HG03060 (cell line): ENCODE measurements around the gene CARD19.

Experiments used
- ATAC-seq: cut with Tn5 transposase; IDR thresholded peaks from one replicate; pipeline ENCODE4 v1.9.1; 2021; ENCODE audit warnings: low read depth, moderate number of reproducible peaks; ENCODE audit not compliant: unreplicated experiment

CARD19 gene, protein sequence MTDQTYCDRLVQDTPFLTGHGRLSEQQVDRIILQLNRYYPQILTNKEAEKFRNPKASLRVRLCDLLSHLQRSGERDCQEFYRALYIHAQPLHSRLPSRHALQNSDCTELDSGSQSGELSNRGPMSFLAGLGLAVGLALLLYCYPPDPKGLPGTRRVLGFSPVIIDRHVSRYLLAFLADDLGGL

DNA sequence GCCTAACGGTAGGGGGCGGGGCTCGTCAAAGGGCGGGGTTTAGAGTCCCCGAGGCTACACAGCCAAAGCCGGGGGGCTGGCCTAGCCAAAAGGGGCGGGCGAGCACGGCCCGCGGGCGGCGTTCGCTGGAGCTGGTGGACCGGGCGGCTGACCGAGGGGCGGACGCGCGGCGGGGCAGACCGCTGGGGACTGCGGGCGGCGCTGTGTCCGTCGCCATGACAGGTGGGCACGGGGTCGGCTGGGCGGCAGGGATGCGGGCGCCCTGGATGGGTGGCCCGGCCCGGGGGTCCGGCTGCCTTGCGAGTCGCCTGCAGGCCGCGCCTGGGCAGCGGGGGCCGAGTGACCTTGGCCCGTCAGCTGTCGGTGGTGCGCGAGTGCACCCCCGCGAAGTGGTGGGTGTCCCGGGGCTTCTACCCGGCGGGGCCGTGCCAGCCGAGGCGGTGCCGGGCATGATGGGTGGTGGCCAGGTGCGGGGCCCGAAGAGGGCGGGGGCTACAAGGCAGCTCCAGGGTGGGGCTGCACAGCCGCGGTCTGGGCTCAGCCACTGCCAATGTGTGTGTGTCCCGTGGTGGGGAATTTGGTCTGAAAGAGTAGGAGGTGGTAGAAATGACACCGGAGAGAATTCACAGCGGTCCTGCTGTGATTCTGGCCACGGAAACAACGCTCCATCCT lies at the start of gene CARD19:
Gene CARD19, plus strand, starts transcription at position 87 of the 672 bp plus-strand sequence. Its CDS starts 129 bp downstream, at position 216.
- peak; percentile 8 for ATAC-seq

- no peak for ATAC-seq
These were observed 47.2 kb upstream of the CARD19 start for GRCh38 chr9:93048566-93049448.

DNA sequence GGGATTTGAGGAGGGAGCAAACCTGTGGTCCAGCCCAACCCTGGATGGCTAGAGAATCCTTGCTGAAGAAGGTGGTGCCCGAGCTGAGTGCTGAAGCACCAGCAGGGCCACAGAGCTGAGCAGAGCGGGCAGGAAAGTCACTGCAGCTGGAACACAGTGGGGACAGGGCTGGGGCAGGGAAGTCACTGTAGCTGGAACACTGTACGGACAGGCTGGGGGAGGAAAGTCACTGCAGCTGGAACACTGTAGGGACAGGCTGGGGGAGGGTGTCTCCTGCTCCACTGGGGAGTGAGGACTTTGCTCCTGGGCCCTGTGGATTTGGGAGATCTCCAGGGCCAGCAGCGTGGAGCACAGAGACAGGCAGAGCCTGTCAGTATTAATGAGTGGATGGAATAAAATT lies 46.5 kb upstream of the CARD19 start:
- no peak for ATAC-seq

- no peak for ATAC-seq
These were observed 45.8 kb upstream of the CARD19 start for GRCh38 chr9:93050231-93050630.

- no peak for ATAC-seq
These were observed 44.3 kb upstream of the CARD19 start for GRCh38 chr9:93051680-93052089.

- no peak for ATAC-seq
These were observed 43.1 kb upstream of the CARD19 start for GRCh38 chr9:93052791-93053540.

- no peak for ATAC-seq
These were observed 42.2 kb upstream of the CARD19 start for GRCh38 chr9:93053781-93054331.

DNA sequence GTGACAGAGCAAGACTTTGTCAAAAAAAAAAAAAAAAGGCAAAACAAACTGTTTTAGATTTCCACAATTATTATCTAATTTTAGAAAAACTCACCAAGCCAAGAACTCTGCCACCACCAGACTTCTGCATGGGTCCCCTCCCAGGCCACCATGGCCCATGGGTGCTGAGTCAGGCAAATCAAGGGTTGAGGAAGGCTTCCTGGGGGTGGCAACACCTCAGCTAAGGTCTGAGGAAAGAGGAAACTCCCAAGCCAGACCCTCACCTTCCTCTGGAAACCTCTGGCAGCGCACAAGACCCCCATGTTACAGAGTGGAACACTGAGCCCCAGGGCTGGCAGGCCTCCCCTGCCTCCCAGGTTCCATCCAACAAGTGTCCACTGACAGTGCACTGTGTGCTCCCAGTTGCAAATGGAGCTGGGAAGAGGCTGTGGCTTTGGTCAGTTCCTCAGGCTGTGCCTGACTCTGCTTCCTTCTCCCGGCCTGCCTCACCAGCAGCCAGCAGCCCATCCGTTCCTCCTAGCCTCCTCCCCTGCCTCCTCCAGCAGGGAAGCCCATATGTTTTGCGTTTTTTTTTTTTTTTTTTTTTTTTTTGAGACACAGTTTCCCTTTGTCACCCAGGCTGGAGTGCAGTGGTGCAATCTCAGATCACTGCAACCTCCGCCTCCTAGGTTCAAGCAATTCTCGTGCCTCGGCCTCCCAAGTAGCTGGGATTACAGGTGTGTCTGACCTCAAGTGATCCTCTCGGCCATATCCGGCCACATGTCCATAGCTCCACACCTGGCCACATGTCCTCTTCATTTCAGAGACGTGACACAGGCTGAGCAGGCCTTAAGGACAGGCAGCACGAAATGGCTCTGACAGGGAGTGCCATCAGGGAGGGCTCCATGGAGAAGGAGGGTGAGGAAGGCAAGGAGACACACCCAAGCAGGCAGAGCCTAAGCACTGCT lies 41.0 kb upstream of the CARD19 start:
- ATAC-seq, result no peak

GRCh38 chr9:93057042-93057702 lies 38.8 kb upstream of the CARD19 start:
- ATAC-seq, result no peak

GRCh38 chr9:93057703-93058354 lies 38.2 kb upstream of the CARD19 start:
- ATAC-seq, result no peak

DNA sequence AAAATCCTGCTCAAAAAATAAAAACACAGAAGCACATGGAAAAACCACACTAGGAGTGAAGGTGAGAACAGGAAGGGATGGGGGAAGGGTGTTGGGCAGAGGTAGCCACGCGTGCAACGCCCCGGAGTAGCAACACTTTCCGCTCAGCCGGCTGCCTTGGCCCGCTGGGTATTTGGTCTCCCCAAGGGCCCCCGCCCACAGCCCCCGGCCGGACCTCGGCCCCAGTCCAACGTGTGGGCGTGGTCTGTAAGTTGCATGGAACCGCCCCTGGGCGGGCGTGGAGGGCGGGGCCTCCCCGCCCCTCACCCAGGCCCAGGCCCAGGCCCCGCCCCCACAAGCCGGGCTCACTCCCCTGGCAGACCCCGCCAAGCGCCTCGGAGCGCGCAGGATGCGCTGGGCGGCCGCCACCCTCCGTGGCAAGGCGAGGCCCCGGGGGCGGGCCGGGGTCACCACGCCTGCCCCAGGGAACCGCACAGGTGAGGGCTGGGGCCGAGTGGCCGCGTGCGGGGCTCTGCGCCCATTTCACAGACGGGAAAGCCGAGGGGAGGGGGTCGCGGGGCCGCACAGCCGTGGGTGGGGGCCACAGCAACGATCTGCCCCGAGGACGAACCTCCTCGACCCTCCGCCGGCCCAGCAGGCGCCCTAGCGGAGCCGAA lies 37.5 kb upstream of the CARD19 start, which contains the start of gene SUSD3:
Gene SUSD3, plus strand, starts transcription at position 347 of the 656 bp plus-strand sequence. Its CDS starts 42 bp downstream, at position 389.
- no peak for ATAC-seq

DNA sequence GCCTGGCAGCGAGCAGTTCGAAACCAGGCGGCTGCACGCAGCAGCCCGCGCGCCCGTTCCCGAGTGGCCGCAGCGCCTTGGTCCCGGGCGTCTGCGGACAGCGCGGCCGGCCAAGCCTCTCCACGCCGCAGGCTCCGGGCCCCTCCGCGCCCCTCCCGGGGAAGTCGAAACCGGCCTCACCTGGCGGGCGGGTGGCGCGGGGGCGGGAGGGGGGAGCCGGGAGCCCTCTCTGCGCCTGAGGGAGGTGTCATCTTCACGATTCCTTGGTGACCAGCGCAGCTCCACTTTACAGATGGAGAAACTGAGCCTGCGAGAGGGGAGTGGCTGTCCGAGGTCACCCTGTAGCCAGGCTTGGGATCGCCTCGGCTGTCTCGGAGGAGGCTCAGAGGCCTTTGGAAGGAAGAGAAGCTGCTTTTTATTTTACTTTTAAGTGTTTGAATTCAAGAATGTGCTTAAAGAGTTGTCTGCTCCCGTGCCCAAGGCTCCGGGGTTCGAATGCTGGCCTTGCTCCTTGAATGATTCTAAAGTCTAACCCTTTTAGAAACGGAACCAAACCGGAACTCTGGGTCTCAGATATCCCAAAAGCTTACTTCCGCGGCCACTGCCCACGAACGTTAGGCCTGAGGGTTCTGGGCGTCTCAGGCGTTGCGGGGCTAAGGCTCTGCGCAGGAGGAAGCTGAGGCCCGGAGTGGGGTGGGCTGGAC lies 36.9 kb upstream of the CARD19 start:
- ATAC-seq, result no peak

DNA sequence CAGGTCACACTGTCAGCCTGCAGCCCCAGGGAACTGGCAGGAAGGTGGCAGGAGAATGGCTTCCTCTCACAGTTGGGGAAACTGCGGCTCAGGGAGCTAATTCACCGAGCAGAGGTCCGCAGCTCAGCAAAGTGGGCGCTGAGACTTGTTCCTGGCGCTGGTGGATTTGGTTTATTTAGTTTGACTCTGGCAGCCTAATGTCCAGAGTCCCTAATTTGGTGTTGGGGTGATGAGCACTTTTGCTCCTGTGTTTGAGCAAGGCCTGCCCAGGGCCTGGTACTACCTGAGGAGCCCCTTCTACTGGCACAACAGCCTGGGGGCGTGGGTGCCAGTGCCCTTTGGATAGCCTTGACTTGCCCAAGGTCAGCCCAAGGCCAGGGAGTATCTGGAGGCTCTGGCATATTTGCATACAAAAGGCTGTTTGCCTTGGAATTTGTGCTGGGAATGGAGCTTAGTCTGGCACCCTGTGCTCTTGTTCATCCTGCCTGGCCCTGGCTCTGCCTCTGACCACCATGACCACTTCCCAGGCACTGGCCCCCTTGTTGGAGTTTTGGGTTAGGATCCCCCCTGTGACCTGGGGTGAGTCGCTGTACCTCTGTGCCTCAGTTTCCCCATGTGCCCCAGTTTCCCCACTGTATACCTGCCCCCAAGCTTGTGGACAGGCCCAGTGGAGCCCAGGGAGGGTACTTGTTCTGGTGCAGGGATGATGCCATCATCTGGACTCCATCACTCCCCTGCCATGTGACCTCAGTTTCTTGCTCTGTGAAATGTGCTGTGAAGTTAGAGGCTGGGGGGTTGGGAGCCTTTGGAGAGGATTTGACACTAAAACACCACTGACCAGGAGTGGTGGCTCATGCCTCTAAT lies 36.1 kb upstream of the CARD19 start:
- no peak for ATAC-seq

DNA sequence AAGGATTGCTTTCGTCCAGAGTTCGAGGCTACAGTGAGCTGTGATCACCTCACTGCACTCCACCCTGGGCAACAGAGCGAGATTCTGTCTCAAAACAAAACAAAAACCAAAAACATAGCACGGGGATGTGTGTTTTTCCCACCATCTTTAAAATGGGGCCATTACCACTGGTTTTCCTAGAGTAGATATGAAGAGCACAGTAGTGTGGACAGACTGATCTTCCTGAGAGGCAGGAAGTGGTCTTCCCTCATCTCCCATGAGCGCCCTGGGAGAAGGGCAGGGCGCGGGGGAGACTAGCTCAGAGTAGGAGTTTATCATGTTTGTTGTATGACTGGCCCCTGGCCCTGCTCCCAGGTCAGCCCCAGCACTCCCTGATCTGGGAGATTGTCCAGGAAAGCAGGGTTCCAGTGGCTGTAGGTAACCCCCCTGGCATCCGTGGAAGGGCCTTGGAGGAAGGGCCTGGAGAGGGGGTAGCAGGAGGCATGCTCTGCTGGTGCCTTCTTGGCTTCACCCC lies 35.2 kb upstream of the CARD19 start:
- no peak for ATAC-seq

DNA sequence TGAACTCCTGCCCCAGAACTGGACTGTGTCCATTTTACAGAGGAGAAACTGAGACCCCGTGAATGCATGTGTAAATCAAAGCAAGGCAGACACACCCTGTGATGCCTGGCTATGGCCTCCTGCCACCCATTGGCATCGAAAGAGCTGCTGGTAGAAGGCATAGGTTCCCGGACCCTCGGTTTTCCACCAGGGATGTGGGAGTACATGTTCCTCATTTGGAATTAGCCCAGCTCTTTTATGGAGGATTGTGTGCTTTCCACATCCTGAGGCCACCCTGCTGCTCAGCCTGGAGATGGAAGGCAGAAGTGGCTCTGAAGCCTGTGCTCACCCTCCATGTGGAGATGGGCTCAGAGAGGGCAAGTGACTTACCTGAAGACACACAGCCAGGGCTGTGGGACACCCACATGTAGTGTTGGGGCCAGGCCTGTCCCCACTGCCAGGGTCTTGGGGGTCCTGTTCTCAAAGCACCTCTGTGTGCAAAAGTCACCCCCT lies 34.7 kb upstream of the CARD19 start:
- no peak for ATAC-seq
